Measurements from ENCODE around the gene POU4F2.

The POU4F2 gene, protein sequence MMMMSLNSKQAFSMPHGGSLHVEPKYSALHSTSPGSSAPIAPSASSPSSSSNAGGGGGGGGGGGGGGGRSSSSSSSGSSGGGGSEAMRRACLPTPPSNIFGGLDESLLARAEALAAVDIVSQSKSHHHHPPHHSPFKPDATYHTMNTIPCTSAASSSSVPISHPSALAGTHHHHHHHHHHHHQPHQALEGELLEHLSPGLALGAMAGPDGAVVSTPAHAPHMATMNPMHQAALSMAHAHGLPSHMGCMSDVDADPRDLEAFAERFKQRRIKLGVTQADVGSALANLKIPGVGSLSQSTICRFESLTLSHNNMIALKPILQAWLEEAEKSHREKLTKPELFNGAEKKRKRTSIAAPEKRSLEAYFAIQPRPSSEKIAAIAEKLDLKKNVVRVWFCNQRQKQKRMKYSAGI

GRCh38 chr4:146638786-146639505, at the start of gene POU4F2:
TSS of gene POU4F2 (plus strand) at chr4:146638893. CDS start at chr4:146639141, 248 bp downstream.
- no peak for DNase-seq (ENCODE audit: low read depth in 3 of 3, low spot score in 1 of 3)

DNA sequence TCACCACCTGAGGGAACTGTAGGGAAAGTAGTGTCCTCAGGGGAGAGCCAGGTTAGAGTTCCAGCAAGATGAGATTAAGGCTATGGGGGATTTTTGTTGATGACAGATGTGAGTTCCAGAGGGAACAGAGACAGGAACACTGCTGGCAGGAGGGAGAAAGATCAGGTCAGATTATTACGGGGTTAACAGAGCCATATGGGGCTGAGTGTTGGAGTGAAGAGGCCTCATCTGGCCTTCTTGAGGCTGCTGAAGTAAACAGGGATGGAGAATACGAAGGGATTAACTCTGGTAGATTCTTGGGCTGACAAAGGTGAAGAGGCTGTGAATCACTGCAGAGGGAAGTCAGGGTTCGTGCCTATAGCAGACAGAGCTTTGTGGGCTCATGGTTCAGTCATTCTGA, 47.9 kb upstream of the POU4F2 start:
- no peak for DNase-seq (ENCODE audit: low read depth in 3 of 3, low spot score in 1 of 3)

GRCh38 chr4:146592019-146592418, 46.7 kb upstream of the POU4F2 start:
- no peak for DNase-seq (ENCODE audit: low read depth in 3 of 3, low spot score in 1 of 3)

DNA sequence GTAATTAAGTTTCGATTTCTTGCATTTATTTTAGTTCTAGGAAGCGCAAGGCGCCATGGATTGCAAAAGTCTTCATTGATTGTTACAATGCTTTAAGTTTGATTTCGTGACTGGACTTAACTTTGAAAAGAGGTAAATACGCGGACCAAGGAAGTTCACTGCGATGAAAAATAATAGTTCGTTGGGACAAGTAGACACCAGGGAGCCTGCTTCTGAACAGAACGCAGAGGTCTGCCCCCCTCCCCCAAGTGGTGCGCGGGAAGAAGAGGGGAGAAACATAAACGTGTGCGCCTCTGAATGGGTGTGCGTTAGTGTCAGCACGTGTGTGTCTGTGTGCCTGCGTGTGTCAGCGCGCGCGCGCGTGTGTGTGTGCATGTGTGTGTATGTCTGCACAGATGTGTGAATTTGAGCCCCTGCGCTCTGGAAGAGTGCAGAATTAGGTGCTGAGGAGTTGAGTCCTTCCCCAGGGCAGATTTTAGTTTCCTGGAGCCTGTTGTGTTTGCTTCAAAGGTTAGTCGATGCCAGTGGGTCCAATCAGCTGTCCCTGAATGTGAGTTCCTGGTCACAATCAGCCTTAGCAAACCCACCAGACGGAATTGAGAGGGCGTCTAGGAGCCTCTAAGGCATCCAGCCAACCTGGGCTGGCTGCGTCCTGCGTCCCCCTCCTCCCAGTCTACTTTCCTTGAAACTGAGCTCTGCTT, 5.8 kb upstream of the POU4F2 start:
- DNase-seq (ENCODE audit: low read depth in 3 of 3, low spot score in 1 of 3) = no peak

DNA sequence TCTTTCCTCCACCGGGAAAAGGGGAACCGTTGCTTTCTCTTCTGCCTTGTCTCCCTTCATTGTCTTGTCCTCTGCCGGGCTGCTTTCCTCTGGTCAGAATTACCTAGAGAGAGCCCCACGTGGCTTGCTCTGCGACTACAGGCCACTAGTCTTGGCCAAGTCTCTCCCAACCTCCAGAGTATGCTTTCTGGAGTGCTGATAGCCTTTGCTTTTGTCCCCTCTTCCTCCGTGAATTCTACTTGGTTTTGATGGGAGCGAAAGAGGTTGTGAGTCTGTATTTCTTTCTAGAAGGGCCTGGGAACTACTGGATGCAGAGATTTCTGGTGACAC, 5.3 kb upstream of the POU4F2 start:
- no peak for DNase-seq (ENCODE audit: low read depth in 3 of 3, low spot score in 1 of 3)

GRCh38 chr4:146634825-146635224, 3.9 kb upstream of the POU4F2 start:
- no peak for DNase-seq (ENCODE audit: low read depth in 3 of 3, low spot score in 1 of 3)

DNA sequence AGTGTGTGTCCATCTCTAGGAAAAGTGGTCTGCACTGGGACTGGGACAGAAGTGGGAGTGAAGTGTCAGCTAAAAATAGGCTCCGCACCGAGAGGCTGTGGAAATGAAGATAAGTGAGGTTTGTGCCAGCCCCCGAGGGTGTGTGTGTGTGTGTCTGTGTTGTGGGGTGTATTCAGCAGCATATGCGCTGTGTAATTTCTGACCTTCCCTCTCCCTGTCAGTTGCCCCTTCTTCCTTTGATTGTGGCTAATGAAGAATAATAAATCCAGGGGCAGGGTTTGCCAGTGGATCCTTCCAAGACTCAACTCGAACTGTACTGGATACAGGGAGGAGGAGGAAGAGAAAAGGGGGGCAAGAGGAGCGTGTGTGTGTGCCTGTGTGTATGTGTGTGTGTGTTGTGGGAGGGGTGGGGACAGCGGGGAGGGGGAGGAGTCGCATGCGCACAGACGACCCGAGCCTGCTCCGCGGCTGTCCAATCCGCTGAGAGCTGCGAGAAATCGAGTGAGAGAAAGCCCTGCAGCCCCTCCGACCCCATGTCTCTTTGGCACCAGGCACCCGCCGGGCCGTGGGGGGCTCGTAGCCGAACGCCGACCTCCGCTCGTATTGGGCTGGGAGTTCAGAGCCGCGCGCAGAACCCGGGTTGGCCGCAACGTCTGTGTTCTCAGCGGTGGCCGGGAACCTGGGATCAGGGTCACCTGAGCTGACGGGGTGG, 916 bp upstream of the POU4F2 start:
- DNase-seq (ENCODE audit: low read depth in 3 of 3, low spot score in 1 of 3) = no peak

DNA sequence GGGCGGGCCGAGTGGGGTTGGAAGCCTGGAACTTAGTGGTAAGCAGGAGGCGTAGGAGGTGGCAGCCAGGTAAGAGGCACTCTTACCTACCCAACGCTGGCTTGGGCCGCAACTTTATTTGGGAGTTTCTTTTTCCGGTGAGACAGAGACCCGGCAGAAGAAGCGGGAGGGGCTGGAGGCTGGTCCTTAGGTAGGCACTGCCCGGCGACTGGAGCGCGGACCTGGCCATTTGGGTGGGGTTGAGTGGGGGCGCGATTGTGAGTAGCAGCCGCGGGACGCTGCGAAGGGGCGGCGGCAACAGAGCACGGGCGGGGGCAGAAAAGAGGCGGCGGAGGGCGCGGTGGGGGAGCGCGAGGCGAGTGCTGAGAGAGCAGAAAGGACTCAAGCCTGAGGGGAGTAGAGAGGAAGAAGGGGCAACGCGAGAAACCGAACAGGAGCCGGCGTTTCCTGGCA, 334 bp upstream of the POU4F2 start:
- DNase-seq (ENCODE audit: low read depth in 3 of 3, low spot score in 1 of 3) = no peak

- DNase-seq (ENCODE audit: low read depth in 3 of 3, low spot score in 1 of 3) = no peak
Measured at GRCh38 chr4:146639506-146639932, 826 bp downstream of the POU4F2 start.

DNA sequence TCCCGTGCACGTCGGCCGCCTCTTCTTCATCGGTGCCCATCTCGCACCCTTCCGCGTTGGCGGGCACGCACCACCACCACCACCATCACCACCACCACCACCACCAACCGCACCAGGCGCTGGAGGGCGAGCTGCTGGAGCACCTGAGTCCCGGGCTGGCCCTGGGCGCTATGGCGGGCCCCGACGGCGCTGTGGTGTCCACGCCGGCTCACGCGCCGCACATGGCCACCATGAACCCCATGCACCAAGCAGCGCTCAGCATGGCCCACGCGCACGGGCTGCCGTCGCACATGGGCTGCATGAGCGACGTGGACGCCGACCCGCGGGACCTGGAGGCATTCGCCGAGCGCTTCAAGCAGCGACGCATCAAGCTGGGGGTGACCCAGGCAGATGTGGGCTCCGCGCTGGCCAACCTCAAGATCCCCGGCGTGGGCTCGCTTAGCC, 1.4 kb downstream of the POU4F2 start:
- no peak for DNase-seq (ENCODE audit: low read depth in 3 of 3, low spot score in 1 of 3)

DNA sequence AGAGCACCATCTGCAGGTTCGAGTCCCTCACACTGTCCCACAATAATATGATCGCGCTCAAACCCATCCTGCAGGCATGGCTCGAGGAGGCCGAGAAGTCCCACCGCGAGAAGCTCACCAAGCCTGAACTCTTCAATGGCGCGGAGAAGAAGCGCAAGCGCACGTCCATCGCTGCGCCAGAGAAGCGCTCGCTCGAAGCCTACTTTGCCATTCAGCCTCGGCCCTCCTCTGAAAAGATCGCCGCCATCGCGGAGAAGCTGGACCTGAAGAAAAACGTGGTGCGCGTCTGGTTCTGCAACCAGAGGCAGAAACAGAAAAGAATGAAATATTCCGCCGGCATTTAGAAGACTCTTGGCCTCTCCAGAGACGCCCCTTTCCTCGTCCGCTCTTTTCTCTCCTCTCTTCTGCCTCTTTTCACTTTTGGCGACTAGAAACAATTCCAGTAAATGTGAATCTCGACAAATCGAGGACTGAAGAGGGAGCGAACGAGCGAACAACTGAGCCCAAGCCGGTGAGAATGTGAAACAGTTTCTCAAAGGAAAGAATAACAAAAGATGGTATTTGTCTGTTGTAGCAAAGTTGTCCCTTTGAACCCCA, 1.9 kb downstream of the POU4F2 start:
- no peak for DNase-seq (ENCODE audit: low read depth in 3 of 3, low spot score in 1 of 3)

DNA sequence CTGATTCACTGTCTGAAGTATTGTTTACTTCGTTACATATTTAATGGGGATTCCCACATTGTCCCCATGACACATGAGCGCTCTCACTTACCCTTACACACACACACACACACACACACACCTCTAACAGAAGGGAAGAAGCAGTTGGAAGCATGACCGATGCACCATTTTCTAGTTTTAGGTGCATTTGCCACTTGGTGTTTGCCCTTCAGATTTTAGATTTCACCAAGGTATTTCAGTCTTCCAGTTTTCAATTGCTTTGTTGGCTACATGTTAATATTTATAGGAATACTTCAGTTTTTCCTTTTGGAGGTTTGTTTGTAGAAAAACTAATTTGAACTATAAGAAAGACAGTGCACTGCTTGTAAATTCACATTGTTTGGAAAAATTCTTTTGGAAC, 3.1 kb downstream of the POU4F2 start:
- no peak for DNase-seq (ENCODE audit: low read depth in 3 of 3, low spot score in 1 of 3)

- DNase-seq (ENCODE audit: low read depth in 3 of 3, low spot score in 1 of 3) = no peak
Measured at GRCh38 chr4:146643812-146644401, 5.2 kb downstream of the POU4F2 start.

- DNase-seq (ENCODE audit: low read depth in 3 of 3, low spot score in 1 of 3) = no peak
Measured at GRCh38 chr4:146645921-146646320, 7.2 kb downstream of the POU4F2 start.

- no peak for DNase-seq (ENCODE audit: low read depth in 3 of 3, low spot score in 1 of 3)
Measured at GRCh38 chr4:146646593-146647325, 8.1 kb downstream of the POU4F2 start.

- DNase-seq (ENCODE audit: low read depth in 3 of 3, low spot score in 1 of 3) = no peak
Measured at GRCh38 chr4:146647615-146648460, 9.1 kb downstream of the POU4F2 start.

DNA sequence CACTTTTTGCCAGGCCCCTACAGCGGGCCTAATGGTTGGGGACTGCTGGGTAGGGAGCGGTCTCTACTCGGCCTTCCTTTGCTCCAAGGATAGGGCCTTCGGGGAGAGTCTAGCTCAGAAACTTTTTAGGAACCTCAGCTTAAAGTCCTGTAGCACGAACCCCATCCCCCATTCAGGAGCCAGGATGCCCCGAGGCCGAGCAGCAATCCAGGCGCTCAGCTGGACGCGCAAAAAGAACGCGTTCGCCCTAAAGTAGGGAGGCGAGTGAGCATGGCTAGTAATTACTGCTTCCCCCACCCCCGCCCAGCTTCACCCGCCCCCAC, 9.7 kb downstream of the POU4F2 start:
- no peak for DNase-seq (ENCODE audit: low read depth in 3 of 3, low spot score in 1 of 3)

- DNase-seq (ENCODE audit: low read depth in 3 of 3, low spot score in 1 of 3) = no peak
Measured at GRCh38 chr4:146649232-146649631, 10.5 kb downstream of the POU4F2 start.

DNA sequence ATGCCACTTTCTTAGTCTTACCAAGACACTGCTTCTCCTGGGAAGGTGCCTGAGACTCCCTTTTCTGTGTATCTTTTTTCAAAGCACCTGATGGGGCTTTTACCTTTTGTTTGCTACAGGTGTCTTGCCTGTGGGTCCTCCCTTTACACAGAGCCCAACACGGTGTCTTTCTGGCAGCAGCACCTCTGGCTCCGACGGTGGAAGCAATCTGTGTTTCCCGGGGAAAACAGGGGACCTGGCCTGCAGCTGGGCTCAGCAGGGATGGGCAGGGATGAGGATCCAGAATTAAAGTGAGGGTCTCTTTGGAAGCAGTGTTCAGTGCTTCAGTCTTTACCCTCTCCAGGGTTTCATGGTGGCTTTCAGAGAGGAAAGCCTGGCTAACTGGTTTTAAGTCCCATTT, 11.3 kb downstream of the POU4F2 start:
- no peak for DNase-seq (ENCODE audit: low read depth in 3 of 3, low spot score in 1 of 3)

All from stimulated activated CD4-positive, alpha-beta T cell treated with anti-CD3 and anti-CD28 coated beads, TNF-alpha, amount 100 ng/mL, for 1 hour (primary cell).